HG03175 (cell line): ENCODE data around the gene DCXR.

ENCODE experiments used
- ATAC-seq: cut with Tn5 transposase; IDR thresholded peaks from one replicate; pipeline ENCODE4 v1.9.1; 2021; ENCODE audit warnings: mild to moderate bottlenecking, moderate library complexity; ENCODE audit not compliant: unreplicated experiment

DCXR gene

DNA sequence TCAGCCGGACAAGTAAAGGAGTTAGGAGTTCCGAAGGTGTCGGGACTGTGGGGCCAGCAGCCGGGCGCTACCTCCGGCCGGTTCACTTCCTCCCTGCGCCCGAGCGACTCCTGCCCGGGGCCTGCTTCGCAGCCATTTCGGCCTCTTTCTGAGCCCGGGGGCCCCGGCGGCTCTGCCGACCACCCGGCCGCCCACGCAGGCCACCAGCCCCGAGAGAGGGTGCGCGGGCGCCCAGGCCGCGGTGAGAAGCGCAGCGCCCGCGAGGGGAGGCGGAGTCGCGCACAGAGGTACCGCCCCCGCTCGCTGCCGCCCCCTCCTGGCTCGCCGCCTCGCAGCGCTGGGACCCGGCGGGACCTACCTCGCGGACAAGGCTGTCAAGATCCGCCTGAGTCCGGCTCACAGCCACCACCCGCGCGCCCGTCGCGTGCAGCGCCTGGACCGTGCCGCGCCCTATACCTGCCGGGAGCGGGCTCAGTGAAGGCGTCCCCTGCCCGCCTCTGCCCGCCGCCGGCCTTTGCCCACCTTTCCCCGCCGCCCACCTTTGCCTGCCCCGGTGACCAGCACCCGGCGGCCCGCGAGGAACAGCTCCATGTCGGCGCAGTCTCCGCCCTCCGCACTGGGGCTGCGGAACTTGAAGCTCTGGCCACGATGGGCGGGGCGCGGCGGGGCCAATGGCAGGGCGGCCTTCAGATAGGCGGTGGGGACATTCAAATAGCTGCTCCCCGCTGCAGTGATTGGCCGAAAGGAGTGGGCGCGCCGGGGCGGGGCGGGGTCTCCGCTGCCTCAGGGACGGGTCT is at the start of gene DCXR:
DCXR (minus strand) TSS at position 606 of the 797 bp plus-strand sequence; CDS start at position 591, 15 bp downstream.
- ATAC-seq = peak; percentile 91

- ATAC-seq = no peak
Measured at GRCh38 chr17:82085931-82086764, 48.7 kb upstream of the DCXR start.

GRCh38 chr17:82085031-82085861 is 47.7 kb upstream of the DCXR start:
- ATAC-seq = no peak

- ATAC-seq = no peak
Measured at GRCh38 chr17:82084373-82085030, 47.0 kb upstream of the DCXR start.

GRCh38 chr17:82083533-82084359 is 46.2 kb upstream of the DCXR start:
- ATAC-seq = no peak

DNA sequence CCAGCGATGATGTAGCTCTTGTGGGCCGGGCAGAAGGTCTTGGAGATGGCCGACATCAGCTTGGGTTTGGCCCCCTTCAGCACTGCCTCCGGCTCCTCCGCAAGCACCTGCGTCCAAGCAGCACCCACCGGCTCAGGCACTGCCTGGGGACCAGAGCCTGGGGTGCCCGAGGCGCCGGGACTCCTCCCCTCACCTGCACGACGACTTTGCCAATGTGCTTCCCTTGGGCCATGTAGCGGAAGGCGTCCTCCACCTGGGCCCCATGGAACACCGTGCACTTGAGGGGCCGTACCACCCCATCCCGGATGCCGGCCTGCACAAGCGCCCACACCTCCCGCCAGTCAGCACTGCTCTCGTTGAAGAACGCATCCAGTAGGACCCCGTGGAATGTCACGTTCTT is 45.5 kb upstream of the DCXR start:
- ATAC-seq = no peak

GRCh38 chr17:82082456-82082855 is 45.0 kb upstream of the DCXR start:
- no peak for ATAC-seq

DNA sequence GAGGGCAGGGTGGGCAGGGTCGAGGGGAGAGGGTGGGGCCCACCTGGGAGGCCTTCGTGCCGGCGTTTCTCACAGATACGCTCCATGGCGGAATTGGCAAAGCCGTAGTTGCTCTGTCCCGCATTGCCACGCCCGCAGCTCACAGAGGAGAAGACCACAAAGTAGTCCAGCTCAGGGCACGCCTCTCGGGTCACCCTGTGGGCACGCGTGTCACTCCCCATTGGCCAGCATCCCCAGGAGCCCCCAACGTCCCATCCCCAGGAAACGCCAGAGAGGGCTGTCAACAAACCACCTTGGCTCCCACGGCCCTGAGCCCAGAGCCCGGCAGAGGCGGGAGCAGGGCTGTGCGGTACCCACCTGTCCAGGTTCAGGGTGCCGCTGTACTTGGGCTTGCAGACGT is 44.5 kb upstream of the DCXR start:
- ATAC-seq = no peak

DNA sequence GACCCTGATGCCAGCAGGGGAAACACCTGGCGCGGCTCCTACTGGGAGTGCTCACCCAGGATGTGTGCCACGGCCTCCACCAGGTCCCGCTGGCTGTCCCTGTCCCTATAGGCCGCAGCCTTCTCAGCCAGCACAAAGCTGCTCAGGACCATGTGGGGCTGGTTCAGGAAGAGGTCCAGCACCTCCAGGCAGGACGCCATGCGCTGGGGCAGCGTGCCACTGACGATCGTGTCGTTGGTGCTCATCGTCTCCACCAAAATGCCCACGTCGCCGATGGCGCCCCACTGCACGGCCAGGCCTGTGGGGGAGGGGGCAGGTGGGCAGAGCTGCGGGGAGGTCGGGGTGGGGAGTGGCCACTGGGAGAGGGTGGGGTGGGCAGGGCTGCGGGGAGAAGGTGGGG is 44.0 kb upstream of the DCXR start:
- ATAC-seq = no peak

GRCh38 chr17:82080789-82081464 is 43.4 kb upstream of the DCXR start:
- no peak for ATAC-seq

- no peak for ATAC-seq
Measured at GRCh38 chr17:82080048-82080788, 42.7 kb upstream of the DCXR start.

- ATAC-seq = no peak
Measured at GRCh38 chr17:82079001-82079677, 41.6 kb upstream of the DCXR start.

DNA sequence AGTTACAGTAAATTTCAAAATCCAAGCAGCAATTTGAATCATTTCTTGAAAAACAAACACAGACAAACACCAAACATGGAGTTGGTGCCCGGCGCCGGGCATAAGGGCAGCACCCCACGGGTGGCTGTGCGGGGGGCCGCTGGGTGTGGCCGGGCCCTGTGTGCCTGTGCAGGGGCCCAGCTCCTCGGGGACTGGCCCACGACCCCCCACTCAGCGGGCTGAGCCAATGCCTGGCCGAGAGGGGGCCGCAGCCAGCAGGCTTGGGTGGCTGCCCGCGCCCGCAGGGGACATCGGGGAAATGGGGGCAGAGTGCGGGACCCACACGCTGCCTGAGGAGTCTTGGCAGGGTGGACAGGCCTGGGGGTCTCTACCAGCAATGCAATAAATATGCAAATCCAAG is 40.9 kb upstream of the DCXR start:
- ATAC-seq = no peak

- no peak for ATAC-seq
Measured at GRCh38 chr17:82077617-82078358, 40.3 kb upstream of the DCXR start.

- no peak for ATAC-seq
Measured at GRCh38 chr17:82076785-82077591, 39.5 kb upstream of the DCXR start.

DNA sequence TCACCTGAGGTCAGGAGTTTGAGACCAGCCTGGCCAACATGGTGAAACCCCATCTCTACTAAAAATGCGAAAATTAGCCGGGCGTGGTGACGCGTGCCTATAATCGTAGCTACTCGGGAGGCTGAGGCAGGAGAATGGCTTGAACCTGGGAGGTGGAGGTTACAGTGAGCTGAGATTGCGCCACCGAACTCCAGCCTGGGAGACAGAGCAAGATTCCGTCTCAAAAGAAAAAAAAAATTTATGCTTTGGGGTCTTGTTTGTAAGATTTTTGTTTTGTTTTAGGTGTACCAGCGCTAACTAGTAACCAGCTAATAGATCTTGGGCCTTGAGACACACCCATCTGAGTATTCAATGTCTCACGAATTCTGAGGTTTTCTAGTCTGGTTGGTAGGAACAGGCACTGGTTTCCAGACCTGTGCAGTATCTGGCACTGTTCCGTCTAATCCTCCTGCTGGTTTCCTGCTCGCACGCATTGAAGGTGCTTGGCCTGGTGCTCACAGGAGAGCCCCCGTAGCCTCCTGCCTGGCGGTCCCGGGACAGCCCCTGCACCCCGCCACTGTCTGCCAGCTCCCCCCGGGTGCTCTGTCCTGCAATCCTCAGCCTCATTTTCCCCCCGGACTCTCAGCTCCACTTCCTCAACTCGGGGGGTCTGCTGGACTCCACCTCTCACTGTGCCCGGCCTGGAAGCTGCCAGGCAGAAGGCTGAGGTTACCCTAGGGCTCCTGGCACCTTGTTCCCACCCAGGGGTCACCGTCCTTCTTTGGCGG is 38.7 kb upstream of the DCXR start:
- no peak for ATAC-seq
